HG03108 (cell line): ENCODE data around the gene OR1D2.
"Not testable (repeated sequence)": the region's sequence is repeated elsewhere in the genome, so short reads cannot be mapped to it uniquely, and the experiment has no call there.

Source experiments
- ATAC-seq: cut with Tn5 transposase; IDR thresholded peaks from one replicate; pipeline ENCODE4 v1.9.1; 2021; ENCODE audit warnings: moderate library complexity; ENCODE audit not compliant: unreplicated experiment

Gene OR1D2

DNA sequence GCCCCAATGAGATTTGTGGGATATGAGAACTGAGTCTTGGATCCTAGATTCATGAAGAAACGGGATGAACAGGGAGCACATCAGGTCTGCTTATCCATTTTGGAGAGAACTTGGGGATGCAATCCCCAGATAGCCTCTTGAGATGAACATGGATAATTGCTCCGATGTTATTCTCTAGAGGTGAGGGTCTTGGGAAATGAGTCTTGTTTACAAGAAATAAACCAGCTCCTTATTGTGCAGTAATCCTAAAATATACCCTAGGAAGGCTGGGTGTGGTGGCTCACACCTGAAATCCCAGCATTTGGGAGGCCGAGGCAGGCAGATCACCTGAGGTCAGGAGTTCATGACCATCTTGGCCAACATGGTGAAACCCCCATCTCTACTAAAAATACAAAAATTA lies at the start of gene OR1D2:
Gene OR1D2 (minus strand): TSS at position 101 of the 400 bp plus-strand sequence. CDS start 11,426 bp downstream, outside the sequence.
- ATAC-seq: no peak

DNA sequence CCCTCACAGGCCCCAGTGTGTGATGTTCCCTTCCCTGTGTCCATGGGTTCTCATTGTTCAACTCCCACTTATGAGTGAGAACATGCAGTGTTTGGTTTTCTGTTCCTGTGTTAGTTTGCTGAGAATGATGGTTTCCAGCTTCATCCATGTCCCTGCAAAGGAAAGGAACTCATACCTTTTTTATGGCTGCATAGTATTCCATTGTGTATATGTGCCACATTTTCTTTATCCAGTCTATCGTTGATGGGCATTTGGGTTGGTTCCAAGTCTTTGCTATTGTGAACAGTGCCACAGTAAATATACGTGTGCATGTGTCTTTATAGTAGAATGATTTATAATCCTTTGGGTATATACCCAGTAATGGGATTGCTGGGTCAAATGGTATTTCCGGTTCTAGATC lies 33.3 kb upstream of the OR1D2 start:
- not testable (repeated sequence) for ATAC-seq

GRCh38 chr17:3127451-3127850 lies 23.2 kb upstream of the OR1D2 start, which contains the start of gene OR1G1:
Gene OR1G1 (minus strand): TSS chr17:3127551. CDS start chr17:3127551, 0 bp downstream.
- ATAC-seq: no peak

GRCh38 chr17:3073850-3074249 lies 30.4 kb downstream of the OR1D2 start:
- not testable (repeated sequence) for ATAC-seq

GRCh38 chr17:3065192-3065591 lies 39.0 kb downstream of the OR1D2 start:
- not testable (repeated sequence) for ATAC-seq

DNA sequence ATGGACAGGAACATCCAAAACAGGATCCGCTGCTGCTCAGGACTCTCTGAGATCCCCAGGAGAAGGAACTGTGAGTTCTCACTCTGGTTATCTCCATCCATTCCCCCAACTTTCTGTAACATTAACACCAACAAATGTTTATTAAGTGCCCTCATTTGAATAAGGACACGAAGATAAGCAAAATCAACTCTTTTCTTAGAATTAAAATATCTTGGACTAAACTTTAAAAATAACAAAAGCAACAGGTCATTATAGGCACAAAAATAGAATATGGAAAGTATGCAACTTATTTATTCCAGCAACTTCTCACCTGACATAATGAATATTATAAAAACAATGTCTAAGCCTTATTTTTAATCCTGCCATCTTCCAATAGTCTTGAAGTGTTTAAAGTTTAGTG lies 40.7 kb downstream of the OR1D2 start, which contains the start of gene OR1D5:
Gene OR1D5 (minus strand): TSS at position 101 of the 400 bp plus-strand sequence. CDS start 0 bp downstream, at position 101.
- not testable (repeated sequence) for ATAC-seq

GRCh38 chr17:3062824-3063377 lies 41.3 kb downstream of the OR1D2 start:
- not testable (repeated sequence) for ATAC-seq

DNA sequence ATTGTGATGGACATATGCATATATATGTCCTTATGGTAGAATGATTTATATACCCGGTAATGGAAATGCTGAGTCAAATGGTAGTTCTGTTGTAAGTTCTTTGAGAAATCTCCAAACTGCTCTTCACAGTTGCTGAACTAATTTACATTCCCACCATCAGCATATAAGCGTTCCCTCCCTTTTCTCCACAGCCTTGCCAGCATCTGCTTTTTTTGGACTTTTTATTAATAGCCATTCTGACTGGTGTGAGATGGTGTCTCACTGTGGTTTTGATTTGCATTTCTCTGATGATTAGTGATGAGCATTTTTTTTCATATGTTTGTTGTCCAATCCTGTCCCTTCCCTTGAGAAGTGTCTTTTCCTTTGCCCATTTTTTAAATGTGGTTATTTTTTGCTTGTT lies 49.4 kb downstream of the OR1D2 start:
- ATAC-seq: not testable (repeated sequence)

DNA sequence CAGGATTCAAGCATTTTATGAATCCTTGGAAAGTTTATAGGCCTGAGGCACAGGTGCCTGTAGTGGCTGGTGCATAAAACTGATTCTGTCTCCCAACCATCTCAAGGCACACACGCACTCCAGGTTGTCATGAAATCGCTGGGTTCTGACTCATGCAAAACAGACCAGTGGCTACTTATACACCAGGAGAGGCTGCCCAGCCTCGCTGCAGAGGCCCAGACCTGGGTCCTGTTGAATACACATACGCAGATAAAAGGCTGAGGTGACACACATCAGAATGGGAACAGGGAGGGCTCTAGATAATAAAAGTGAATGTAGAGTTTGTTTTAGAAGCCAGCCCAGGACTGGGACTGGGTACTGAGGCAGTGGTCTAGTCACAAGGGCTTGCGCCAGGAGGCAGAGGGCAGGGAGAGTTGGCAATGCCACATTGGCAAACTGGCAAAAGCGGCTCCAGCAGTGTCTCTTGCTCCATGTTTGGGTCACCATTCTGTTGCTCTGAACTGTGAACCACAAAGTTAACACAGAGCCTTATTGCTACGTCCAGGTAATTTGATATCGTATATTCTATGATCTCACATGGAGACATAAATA lies 54.4 kb downstream of the OR1D2 start:
- ATAC-seq: no peak

DNA sequence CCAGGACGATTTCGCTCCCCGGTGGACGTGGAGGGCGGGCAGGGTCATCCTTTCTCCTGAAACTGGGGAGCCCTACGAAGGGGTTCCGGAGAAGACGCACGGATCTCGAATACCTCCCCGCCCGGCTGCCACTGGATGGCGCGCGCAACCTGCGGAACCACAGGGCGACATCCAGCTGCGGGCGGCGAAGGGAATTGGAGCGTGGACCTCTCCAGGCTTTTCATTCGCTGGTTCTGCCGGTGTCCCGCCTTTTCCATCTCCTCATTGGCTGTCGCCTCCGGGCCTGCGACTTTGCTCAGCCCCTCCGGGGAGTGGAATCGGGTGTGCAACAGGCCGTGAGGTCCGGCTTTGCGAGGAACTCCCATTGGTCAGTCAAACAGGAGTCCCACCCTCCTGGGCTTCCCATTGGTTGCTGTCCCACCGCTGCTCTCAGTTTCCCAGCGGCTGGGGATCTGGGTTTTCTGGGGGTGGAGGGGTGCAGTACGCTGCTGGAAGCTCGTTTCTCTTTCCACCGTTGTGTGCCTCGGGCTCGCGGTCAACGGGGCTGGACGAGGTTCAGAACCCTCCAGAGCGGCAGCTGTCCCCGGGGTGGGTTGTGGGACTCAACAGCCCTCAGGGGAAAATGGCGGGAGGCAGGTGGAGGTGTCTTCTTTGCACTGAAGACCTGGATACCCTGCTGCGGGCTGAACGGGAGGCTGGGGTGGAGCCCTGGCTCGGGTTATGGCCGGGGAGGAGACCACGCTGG lies 55.3 kb downstream of the OR1D2 start:
- peak; percentile 90 for ATAC-seq

GRCh38 chr17:3046753-3047152 lies 57.5 kb downstream of the OR1D2 start:
- no peak for ATAC-seq

DNA sequence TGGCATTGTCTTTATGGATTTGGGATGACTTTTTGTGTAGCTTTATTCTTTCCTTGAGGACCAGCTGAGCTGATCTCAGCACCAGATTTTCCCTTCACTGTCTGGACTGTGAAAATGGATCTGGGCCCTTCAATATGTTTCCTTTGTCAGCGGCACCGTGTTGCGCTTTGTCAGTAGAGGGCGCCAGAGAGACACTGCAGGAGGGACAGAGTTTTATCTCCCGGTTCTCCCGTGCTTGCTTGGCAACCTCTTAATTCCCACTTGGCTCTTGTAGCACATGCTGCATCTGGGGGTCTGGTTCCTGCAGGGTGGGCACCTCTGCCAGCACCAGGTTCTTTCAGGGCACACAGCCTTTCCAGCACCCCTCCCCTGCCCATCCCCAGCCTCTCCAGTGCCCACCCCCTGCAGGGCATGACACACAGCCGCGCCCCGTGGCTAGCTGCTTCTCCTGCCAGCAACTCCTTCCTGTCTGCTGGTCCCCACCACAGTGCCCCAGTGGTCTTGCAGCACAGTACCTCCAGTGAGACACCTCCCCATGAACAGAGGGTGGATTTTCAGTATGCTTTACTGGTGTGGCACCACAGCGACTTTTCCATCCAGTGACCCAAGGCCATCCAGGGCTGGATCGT lies 60.4 kb downstream of the OR1D2 start:
- no peak for ATAC-seq

DNA sequence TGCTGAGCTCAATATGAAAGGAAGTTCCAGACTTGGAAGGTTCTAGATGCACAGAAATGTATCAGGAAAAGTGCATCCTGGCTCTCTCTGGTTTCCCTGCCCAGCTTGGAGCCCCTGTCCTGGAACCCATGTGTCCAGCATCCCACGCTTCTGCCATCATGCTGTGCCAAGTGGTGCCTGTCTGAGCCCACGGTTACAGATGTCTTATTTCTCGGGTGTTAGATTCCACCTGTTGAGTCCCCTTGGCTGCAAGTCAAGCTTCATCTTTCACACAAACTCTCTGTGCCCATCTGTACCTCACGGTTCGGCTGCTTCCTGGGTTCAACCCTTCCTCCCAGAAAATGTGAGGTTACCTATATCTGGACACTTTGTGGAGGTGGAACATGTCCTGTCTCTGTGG lies 63.3 kb downstream of the OR1D2 start:
- ATAC-seq: no peak

DNA sequence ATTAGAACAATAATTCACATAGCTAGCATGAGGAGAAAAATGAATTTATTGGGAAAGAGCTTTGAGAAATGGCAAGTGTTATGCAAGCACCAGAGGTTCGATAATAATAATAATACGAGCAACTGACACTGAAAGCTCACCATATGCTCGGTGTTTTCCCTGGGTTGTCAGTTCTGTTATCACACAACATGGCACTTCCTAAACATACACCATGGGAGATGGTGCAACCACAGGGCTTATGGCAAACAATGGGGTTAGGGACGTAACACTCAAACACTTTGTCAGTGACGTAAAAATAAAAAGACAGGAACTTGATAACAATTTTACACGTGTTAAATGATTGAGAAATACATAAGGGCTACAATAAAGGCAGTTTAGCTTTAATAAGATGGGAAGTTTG lies 64.5 kb downstream of the OR1D2 start:
- no peak for ATAC-seq

DNA sequence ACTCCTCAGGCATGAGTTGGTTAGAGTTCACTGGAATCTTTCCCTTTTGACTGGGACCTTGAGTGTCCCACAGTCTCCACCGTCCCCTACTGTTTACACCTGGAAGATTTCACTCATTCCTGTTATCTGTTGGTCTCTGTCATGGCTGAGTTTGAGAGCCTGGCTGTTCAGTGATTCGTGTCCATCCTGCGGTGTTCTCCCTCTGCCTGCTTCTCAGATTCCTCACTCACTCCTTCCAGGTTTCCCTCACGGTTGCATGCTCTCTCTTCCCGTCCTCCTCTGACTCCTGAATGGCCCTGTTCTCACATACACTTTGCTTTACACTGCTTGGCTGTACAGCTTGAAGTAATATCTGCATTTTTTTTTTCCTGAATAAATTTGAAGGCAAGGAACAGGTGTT lies 65.3 kb downstream of the OR1D2 start:
- ATAC-seq: no peak
